GM12892 (cell line): ENCODE measurements around the gene GSG1L.

ENCODE experiments used
- POLR2A ChIP-seq: IDR thresholded peaks from 2 replicates; pipeline ENCODE4 v1.6.1; 2011; ENCODE audit warnings: low read depth, low read length, control low read depth
- POLR2AphosphoS5 ChIP-seq: IDR thresholded peaks from 2 replicates; pipeline ENCODE4 v1.6.1; 2011; ENCODE audit warnings: low read depth, low read length, control low read depth
- TAF1 ChIP-seq: IDR thresholded peaks from 2 replicates; pipeline ENCODE4 v1.6.1; 2011; ENCODE audit warnings: low read depth, mild to moderate bottlenecking, control low read depth, low read length, borderline replicate concordance

GRCh38 chr16:27960619-27961295 lies 102.8 kb downstream of the GSG1L start:
- TF ChIP-seq POLR2AphosphoS5 (no peak), POLR2A (no peak), TAF1 (no peak)
